BJ (cell line): ENCODE results near the gene ZNF385B. TPM values are rescaled to one million over a fixed set of nuclear protein-coding genes. Genes with fewer than 3 reads are reported as not detected.
"Not testable (repeated sequence)": the region's sequence is repeated elsewhere in the genome, so short reads cannot be mapped to it uniquely, and the experiment has no call there.

Source experiments
- CTCF ChIA-PET: fragments of 350-600 bp; formaldehyde crosslinking; extraction: SDS; loops from one replicate; lab custom pipeline; 2021; ENCODE audit warnings: antibody characterized with exemption, inconsistent platforms; lab: Yijun Ruan, JAX
- POLR2A ChIA-PET: fragments of 300-600 bp; sonication (Branson Sonifier 250); formaldehyde crosslinking; extraction: SDS; loops from one replicate; lab custom pipeline; 2021; ENCODE audit warnings: antibody characterized with exemption; lab: Charles Lee
- DNase-seq: peaks from one replicate; pipeline ENCODE4 v3.0.0-alpha.2; 2011; ENCODE audit warnings: low read depth
- H3K27me3 ChIP-seq: 2 replicates; pipeline ENCODE4 v1.6.0; 2011; ENCODE audit warnings: low read length; ENCODE audit not compliant: control insufficient read depth, insufficient read depth
- H3K36me3 ChIP-seq: 2 replicates; pipeline ENCODE4 v1.5.1; 2011; ENCODE audit warnings: low read length; ENCODE audit not compliant: control insufficient read depth, insufficient read depth
- H3K4me3 ChIP-seq: 2 replicates; pipeline ENCODE4 v1.5.1; 2011; ENCODE audit warnings: low read depth, mild to moderate bottlenecking, control low read depth, low read length
- CTCF ChIP-seq: IDR thresholded peaks from 2 replicates; pipeline ENCODE4 v1.5.1; 2011; ENCODE audit warnings: low read depth, mild to moderate bottlenecking, control low read depth, inconsistent platforms, low read length, moderate library complexity; ENCODE audit not compliant: insufficient read depth
- polyA plus RNA-seq: library from polyadenylated mRNA; depleted of rRNA; stranded (reverse); fragments of >200 nt; gene quantifications from 2 replicates; pipeline ENCODE4 v1.2.3, GENCODE V29; 2011

The ZNF385B gene
- polyA plus RNA-seq, 1 experiment: 0.22 TPM

GRCh38 chr2:179785902-179786301 lies 75.5 kb downstream of the ZNF385B start:
- CTCF ChIA-PET: no interaction called here

GRCh38 chr2:179782346-179782745 lies 79.1 kb downstream of the ZNF385B start:
- H3K27me3 ChIP-seq, CTCF ChIA-PET, POLR2A ChIA-PET, H3K36me3 ChIP-seq, DNase-seq, H3K4me3 ChIP-seq: not testable (repeated sequence)

More at GRCh38 chr2:179785902-179786301, 75.5 kb downstream of the ZNF385B start:
- no peaks in the 10 kb centered on the region for H3K36me3 ChIP-seq
- no peaks in the 10 kb centered on the region for H3K27me3 ChIP-seq
- POLR2A ChIA-PET: no interaction called here
- no peak for TF ChIP-seq CTCF
- no peak for DNase-seq
- no peak overlapping the region for H3K4me3 ChIP-seq

- no peak for DNase-seq
- CTCF ChIA-PET: no interaction called here
- Histone ChIP-seq H3K4me3 (no peak overlapping the region), H3K36me3 (no peaks in the 10 kb centered on the region), H3K27me3 (no peaks in the 10 kb centered on the region)
- POLR2A ChIA-PET: no interaction called here
- TF ChIP-seq CTCF: no peak
These were observed 87.4 kb downstream of the ZNF385B start for GRCh38 chr2:179773986-179774385.

GRCh38 chr2:179772346-179772745 lies 89.1 kb downstream of the ZNF385B start:
- ChIA-PET POLR2A (no interaction called here), CTCF (no interaction called here)
- Histone ChIP-seq H3K36me3 (no peaks in the 10 kb centered on the region), H3K4me3 (no peak overlapping the region), H3K27me3 (no peaks in the 10 kb centered on the region)
- no peak for DNase-seq
- TF ChIP-seq CTCF: no peak

- no peaks in the 10 kb centered on the region for H3K27me3 ChIP-seq
- TF ChIP-seq CTCF: no peak
- ChIA-PET POLR2A (no interaction called here), CTCF (no interaction called here)
- H3K4me3 ChIP-seq: no peak overlapping the region
- no peak for DNase-seq
- no peaks in the 10 kb centered on the region for H3K36me3 ChIP-seq
These were observed 89.6 kb downstream of the ZNF385B start for GRCh38 chr2:179771791-179772190.

- H3K4me3 ChIP-seq: no peak overlapping the region
- no peak for TF ChIP-seq CTCF
- no peak for DNase-seq
- H3K27me3 ChIP-seq: 0 out of 2 replicates have a peak, but pooled peaks cover 1% of the 10 kb centered on the region
- ChIA-PET POLR2A (no interaction called here), CTCF (interaction anchor here (1.0 kb wide), 1 partner anchor 814 kb away, joined by 3 read pairs; no protein-coding TSS in a partner anchor)
- H3K36me3 ChIP-seq: no peaks in the 10 kb centered on the region
These were observed 91.4 kb downstream of the ZNF385B start for GRCh38 chr2:179770029-179770428.
